22Rv1 (cell line): ENCODE measurements around the gene NDUFB4.
"Not testable (repeated sequence)": the region's sequence is repeated elsewhere in the genome, so short reads cannot be mapped to it uniquely, and the experiment has no call there.

Experiments
- ZFX ChIP-seq: fragments of 450-650 bp; IDR thresholded peaks from 2 replicates; pipeline ENCODE4 v1.6.1; 2017; ENCODE audit warnings: antibody characterized with exemption, borderline replicate concordance
- TF ChIP-seq, protein P1 (sequence below): fragments of 450-650 bp; IDR thresholded peaks from 2 replicates; pipeline ENCODE4 v1.5.1; 2017; ENCODE audit warnings: mild to moderate bottlenecking

DNA sequence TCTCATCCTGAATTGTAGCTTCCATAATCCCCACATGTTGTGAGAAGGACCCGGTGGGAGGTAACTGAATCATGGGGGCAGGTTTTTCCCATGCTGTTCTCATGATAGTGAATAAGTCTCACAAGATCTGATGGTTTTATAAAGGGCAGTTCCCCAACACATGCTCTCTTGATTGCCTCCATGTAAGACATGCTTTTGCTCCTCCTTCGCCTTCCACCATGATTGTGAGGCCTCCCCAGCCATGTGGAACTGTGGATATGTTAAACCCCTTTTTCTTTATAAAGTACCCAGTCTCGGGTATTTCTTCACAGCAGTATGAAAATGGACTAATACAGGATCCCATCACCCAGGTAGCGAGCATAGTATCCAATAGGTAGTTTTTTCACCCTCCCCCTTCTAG lies 42.7 kb downstream of the NDUFB4 start:
- TF ChIP-seq, protein P1, sequence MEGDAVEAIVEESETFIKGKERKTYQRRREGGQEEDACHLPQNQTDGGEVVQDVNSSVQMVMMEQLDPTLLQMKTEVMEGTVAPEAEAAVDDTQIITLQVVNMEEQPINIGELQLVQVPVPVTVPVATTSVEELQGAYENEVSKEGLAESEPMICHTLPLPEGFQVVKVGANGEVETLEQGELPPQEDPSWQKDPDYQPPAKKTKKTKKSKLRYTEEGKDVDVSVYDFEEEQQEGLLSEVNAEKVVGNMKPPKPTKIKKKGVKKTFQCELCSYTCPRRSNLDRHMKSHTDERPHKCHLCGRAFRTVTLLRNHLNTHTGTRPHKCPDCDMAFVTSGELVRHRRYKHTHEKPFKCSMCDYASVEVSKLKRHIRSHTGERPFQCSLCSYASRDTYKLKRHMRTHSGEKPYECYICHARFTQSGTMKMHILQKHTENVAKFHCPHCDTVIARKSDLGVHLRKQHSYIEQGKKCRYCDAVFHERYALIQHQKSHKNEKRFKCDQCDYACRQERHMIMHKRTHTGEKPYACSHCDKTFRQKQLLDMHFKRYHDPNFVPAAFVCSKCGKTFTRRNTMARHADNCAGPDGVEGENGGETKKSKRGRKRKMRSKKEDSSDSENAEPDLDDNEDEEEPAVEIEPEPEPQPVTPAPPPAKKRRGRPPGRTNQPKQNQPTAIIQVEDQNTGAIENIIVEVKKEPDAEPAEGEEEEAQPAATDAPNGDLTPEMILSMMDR, result not testable (repeated sequence)
- not testable (repeated sequence) for TF ChIP-seq ZFX
